HepG2 (cell line): ENCODE measurements around the gene ZNF77. TPM values are rescaled to one million over a fixed set of nuclear protein-coding genes. Genes with fewer than 3 reads are reported as not detected.

Experiments
- KDM5A ChIP-seq: fragments of 200-600 bp; sonication (generic); IDR thresholded peaks from 2 replicates; pipeline ENCODE4 v1.7.0; 2018; ENCODE audit warnings: antibody characterized with exemption, mild to moderate bottlenecking, low read length, borderline replicate concordance
- MIER2 ChIP-seq: IDR thresholded peaks from 2 replicates; pipeline ENCODE4 v1.6.1; 2016; ENCODE audit warnings: missing biosample characterization, missing genetic modification reagents
- THAP11 ChIP-seq: IDR thresholded peaks from 2 replicates; pipeline ENCODE4 v1.6.1; 2016; ENCODE audit warnings: missing biosample characterization, missing genetic modification reagents
- ZC3H13 ChIP-seq: sonication (generic); formaldehyde crosslinking; IDR thresholded peaks from 2 replicates; pipeline ENCODE4 v1.8.1; 2023; ENCODE audit warnings: mild to moderate bottlenecking, missing genetic modification reagents, moderate library complexity
- ZNF629 ChIP-seq: sonication (generic); formaldehyde crosslinking; conservative IDR thresholded peaks from 2 replicates; pipeline ENCODE4 v1.5.0; 2020; ENCODE audit warnings: missing genetic modification reagents
- ZSCAN30 ChIP-seq: sonication (generic); formaldehyde crosslinking; IDR thresholded peaks from 2 replicates; pipeline ENCODE4 v1.5.0; 2020; ENCODE audit warnings: mild to moderate bottlenecking, missing genetic modification reagents
- polyA plus RNA-seq, 8 experiments: library from polyadenylated mRNA; depleted of rRNA in 3 of 8; stranded (reverse) in 7 of 8; unstranded in 1 of 8; fragments of >200 nt; fragmentation: Illumina TruSeq in 4 of 8; extraction: Trizol in 4 of 8; gene quantifications; 2 replicates each; pipeline versions ENCODE4 v1.2.1 to v1.2.3, GENCODE V29; 2011 to 2016; ENCODE audit warnings: low read depth in 4 of 8, missing spikeins in 1 of 8, mixed read lengths in 1 of 8; ENCODE audit not compliant: insufficient read depth in 1 of 8
- total RNA-seq, 5 experiments: library from RNA; depleted of rRNA; stranded (reverse); fragments of >200 nt; fragmentation: Illumina TruSeq; extraction: Trizol; gene quantifications; 2 replicates each; pipeline ENCODE4 v1.2.3, GENCODE V29; 2016; ENCODE audit warnings: low read depth in 1 of 5
- TF ChIP-seq, protein P1 (sequence below): sonication (generic); formaldehyde crosslinking; IDR thresholded peaks from 2 replicates; pipeline ENCODE4 v1.5.0; 2020; ENCODE audit warnings: mild to moderate bottlenecking, low read depth, missing genetic modification reagents, borderline replicate concordance
- TF ChIP-seq, protein P2 (sequence below): sonication (generic); formaldehyde crosslinking; IDR thresholded peaks from 2 replicates; pipeline ENCODE4 v1.5.1; 2020; ENCODE audit warnings: mild to moderate bottlenecking, missing genetic modification reagents
- TF ChIP-seq, protein P3 (sequence below): IDR thresholded peaks from 2 replicates; pipeline ENCODE4 v1.6.1; 2016
- TF ChIP-seq, protein P4 (sequence below): sonication (generic); formaldehyde crosslinking; IDR thresholded peaks from 2 replicates; pipeline ENCODE4 v1.4.0; 2020; ENCODE audit warnings: missing genetic modification reagents, borderline replicate concordance
- TF ChIP-seq, protein P5 (sequence below): sonication (generic); formaldehyde crosslinking; IDR thresholded peaks from 2 replicates; pipeline ENCODE4 v1.5.0; 2020; ENCODE audit warnings: mild to moderate bottlenecking, missing genetic modification reagents, borderline replicate concordance
- TF ChIP-seq, protein P6 (sequence below): sonication (generic); formaldehyde crosslinking; IDR thresholded peaks from 2 replicates; pipeline ENCODE4 v1.8.1; 2023; ENCODE audit warnings: mild to moderate bottlenecking, inconsistent platforms, moderate library complexity, missing genetic modification reagents, borderline replicate concordance

ZNF77 gene
- total and polyA plus RNA-seq, 2 of the 13 experiments (the other 11 are each of a cell fraction or from before 2014, with no cell fraction given) = 7.1 to 11.5 TPM

DNA sequence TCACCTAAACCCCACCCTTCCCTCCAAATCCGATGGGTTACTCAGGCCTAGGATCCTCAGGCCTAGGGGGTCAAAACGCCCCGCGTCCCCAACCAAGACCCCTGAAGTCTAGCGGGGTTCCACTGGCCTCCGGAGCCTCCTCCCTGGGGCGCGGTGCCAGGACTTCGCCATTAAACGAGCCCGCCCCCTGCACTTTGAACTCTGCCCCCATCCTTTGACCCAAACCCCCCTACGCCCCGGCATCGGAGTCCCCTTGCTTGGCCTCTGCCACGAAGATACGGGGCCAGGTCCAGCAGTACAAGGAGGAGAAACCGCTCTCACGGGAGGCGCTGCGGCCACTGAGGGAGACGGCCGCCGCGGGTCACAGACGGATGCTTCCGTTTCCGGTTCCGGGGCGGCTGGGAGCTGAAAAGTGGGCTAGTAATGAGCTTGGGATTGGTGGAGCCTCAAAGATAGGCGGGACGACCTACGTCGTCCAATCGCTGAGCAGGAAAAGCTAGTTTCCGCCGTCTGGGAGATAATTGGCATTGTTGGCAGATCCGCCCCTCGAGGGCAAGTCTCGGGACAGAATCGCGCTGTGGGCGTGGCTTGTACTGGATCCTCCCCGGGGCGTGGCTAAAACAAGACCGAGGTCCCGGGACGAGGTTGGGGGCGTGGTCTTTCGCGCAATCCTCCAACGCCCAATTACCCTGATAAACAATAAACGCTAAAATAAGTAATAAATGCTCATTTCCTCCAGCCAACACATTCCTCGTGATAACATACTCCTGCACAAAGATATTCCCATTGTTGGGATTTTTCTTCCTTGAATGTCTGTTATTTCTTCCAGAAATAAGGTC lies 5.7 kb upstream of the ZNF77 start (continued):
- TF ChIP-seq, protein P1, sequence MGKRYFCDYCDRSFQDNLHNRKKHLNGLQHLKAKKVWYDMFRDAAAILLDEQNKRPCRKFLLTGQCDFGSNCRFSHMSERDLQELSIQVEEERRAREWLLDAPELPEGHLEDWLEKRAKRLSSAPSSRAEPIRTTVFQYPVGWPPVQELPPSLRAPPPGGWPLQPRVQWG (CRISPR knock-in tag) = no peak
- TF ChIP-seq ZC3H13 (CRISPR knock-in tag) (no peak), MIER2 (CRISPR knock-in tag) (no peak), THAP11 (CRISPR knock-in tag) (peak; percentile 93), KDM5A (peak; percentile 91), ZSCAN30 (CRISPR knock-in tag) (no peak), ZNF629 (no peak)
- TF ChIP-seq, protein P2, sequence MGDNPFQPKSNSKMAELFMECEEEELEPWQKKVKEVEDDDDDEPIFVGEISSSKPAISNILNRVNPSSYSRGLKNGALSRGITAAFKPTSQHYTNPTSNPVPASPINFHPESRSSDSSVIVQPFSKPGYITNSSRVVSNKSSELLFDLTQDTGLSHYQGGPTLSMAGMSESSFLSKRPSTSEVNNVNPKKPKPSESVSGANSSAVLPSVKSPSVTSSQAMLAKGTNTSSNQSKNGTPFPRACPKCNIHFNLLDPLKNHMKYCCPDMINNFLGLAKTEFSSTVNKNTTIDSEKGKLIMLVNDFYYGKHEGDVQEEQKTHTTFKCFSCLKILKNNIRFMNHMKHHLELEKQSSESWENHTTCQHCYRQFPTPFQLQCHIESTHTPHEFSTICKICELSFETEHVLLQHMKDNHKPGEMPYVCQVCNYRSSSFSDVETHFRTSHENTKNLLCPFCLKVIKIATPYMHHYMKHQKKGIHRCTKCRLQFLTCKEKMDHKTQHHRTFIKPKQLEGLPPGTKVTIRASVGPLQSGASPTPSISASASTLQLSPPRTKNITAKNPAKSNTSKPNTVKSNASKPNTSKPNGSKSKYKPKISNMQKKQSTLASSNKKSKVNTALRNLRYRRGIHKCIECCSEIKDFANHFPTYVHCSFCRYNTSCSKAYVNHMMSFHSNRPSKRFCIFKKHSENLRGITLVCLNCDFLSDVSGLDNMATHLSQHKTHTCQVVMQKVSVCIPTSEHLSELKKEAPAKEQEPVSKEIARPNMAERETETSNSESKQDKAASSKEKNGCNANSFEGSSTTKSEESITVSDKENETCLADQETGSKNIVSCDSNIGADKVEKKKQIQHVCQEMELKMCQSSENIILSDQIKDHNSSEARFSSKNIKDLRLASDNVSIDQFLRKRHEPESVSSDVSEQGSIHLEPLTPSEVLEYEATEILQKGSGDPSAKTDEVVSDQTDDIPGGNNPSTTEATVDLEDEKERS (CRISPR knock-in tag) = no peak
- TF ChIP-seq, protein P3, sequence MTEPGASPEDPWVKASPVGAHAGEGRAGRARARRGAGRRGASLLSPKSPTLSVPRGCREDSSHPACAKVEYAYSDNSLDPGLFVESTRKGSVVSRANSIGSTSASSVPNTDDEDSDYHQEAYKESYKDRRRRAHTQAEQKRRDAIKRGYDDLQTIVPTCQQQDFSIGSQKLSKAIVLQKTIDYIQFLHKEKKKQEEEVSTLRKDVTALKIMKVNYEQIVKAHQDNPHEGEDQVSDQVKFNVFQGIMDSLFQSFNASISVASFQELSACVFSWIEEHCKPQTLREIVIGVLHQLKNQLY = no peak
- TF ChIP-seq, protein P4, sequence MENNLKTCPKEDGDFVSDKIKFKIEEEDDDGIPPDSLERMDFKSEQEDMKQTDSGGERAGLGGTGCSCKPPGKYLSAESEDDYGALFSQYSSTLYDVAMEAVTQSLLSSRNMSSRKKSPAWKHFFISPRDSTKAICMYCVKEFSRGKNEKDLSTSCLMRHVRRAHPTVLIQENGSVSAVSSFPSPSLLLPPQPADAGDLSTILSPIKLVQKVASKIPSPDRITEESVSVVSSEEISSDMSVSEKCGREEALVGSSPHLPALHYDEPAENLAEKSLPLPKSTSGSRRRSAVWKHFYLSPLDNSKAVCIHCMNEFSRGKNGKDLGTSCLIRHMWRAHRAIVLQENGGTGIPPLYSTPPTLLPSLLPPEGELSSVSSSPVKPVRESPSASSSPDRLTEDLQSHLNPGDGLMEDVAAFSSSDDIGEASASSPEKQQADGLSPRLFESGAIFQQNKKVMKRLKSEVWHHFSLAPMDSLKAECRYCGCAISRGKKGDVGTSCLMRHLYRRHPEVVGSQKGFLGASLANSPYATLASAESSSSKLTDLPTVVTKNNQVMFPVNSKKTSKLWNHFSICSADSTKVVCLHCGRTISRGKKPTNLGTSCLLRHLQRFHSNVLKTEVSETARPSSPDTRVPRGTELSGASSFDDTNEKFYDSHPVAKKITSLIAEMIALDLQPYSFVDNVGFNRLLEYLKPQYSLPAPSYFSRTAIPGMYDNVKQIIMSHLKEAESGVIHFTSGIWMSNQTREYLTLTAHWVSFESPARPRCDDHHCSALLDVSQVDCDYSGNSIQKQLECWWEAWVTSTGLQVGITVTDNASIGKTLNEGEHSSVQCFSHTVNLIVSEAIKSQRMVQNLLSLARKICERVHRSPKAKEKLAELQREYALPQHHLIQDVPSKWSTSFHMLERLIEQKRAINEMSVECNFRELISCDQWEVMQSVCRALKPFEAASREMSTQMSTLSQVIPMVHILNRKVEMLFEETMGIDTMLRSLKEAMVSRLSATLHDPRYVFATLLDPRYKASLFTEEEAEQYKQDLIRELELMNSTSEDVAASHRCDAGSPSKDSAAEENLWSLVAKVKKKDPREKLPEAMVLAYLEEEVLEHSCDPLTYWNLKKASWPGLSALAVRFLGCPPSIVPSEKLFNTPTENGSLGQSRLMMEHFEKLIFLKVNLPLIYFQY (CRISPR knock-in tag) = no peak
- TF ChIP-seq, protein P5, sequence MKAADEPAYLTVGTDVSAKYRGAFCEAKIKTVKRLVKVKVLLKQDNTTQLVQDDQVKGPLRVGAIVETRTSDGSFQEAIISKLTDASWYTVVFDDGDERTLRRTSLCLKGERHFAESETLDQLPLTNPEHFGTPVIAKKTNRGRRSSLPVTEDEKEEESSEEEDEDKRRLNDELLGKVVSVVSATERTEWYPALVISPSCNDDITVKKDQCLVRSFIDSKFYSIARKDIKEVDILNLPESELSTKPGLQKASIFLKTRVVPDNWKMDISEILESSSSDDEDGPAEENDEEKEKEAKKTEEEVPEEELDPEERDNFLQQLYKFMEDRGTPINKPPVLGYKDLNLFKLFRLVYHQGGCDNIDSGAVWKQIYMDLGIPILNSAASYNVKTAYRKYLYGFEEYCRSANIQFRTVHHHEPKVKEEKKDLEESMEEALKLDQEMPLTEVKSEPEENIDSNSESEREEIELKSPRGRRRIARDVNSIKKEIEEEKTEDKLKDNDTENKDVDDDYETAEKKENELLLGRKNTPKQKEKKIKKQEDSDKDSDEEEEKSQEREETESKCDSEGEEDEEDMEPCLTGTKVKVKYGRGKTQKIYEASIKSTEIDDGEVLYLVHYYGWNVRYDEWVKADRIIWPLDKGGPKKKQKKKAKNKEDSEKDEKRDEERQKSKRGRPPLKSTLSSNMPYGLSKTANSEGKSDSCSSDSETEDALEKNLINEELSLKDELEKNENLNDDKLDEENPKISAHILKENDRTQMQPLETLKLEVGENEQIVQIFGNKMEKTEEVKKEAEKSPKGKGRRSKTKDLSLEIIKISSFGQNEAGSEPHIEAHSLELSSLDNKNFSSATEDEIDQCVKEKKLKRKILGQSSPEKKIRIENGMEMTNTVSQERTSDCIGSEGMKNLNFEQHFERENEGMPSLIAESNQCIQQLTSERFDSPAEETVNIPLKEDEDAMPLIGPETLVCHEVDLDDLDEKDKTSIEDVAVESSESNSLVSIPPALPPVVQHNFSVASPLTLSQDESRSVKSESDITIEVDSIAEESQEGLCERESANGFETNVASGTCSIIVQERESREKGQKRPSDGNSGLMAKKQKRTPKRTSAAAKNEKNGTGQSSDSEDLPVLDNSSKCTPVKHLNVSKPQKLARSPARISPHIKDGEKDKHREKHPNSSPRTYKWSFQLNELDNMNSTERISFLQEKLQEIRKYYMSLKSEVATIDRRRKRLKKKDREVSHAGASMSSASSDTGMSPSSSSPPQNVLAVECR = peak; percentile 84
- TF ChIP-seq, protein P6, sequence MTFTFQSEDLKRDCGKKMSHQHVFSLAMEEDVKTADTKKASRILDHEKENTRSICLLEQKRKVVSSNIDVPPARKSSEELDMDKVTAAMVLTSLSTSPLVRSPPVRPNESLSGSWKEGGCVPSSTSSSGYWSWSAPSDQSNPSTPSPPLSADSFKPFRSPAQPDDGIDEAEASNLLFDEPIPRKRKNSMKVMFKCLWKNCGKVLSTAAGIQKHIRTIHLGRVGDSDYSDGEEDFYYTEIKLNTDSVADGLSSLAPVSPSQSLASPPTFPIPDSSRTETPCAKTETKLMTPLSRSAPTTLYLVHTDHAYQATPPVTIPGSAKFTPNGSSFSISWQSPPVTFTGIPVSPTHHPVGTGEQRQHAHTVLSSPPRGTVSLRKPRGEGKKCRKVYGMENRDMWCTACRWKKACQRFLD (CRISPR knock-in tag) = peak; percentile 77; the same call in 1 of the 2 replicates
